Measurements from ENCODE around the gene PDE6A.
"Not testable (repeated sequence)": the region's sequence is repeated elsewhere in the genome, so short reads cannot be mapped to it uniquely, and the experiment has no call there.

PDE6A gene

DNA sequence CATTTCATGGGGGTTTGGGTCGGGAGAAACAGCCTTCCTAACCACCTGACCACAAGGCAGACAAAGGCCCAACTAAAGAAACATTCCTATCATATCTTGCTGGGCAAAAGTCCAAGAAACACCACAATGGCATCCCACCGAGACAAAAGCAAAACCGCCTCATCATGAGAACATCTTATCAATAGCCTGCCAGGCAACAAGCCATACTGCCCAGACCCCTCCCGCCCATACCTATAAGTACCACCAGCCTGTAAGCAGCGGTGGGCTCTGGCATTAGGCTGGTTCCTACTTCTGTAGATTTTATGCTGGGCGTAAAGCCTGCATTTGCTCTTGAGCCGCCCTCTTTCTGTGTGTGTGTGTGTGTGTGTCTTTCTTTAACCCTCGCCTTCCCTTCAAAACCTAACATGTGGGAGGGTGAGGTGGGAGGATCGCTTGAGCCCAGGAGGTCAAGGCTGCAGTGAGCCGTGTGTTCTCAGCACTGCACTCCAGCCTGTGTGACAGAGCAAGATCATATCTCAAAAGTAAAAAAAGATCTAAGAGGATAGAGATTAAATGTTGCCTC is 56.9 kb downstream of the PDE6A start:
- no peak for DNase-seq (ENCODE audit: low read depth)
- H3K4me3 ChIP-seq (ENCODE audit: low read depth, low read length): no peak overlapping the region
- TF ChIP-seq, protein P1, sequence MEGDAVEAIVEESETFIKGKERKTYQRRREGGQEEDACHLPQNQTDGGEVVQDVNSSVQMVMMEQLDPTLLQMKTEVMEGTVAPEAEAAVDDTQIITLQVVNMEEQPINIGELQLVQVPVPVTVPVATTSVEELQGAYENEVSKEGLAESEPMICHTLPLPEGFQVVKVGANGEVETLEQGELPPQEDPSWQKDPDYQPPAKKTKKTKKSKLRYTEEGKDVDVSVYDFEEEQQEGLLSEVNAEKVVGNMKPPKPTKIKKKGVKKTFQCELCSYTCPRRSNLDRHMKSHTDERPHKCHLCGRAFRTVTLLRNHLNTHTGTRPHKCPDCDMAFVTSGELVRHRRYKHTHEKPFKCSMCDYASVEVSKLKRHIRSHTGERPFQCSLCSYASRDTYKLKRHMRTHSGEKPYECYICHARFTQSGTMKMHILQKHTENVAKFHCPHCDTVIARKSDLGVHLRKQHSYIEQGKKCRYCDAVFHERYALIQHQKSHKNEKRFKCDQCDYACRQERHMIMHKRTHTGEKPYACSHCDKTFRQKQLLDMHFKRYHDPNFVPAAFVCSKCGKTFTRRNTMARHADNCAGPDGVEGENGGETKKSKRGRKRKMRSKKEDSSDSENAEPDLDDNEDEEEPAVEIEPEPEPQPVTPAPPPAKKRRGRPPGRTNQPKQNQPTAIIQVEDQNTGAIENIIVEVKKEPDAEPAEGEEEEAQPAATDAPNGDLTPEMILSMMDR (IDR thresholded peaks at IDR 0.05; ENCODE audit: insufficient read depth, low read depth, low read length, missing control alignments): no peak

DNA sequence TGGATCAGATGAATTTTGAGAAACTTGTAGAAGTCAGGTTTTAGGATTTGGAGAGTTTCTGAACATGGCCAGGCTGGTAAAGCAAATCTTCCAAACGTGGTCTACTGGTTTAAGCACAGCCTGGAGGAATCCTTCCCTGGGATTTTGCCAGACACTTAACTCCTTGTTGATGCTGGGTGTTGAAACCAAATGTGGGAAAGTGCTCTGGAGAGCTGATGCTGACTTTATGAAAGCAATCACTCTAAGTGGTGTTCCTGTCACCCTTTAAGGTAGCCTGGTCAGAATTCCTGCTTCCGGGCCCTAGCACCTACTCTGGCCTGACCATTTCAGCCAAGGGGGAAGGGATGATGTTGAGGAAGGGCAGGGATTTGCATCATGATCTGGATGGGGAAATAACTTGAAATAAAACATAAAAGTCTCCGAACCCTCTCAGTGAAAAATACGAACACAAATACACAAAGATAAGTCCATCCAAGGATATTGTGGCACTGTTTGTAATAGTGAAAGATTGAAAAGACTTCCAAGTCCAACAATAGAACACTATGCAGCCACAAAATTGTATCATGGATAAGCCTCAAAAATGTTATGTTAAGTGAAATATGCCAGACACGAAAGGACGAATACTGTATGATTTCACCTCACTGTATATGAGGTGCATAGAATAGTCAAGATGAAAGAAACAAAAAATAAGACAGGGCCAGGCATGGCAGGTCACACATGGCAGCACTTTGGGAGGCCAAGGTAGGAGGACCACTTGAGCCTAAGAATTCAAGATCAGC is 57.7 kb downstream of the PDE6A start:
- H3K4me3 ChIP-seq (ENCODE audit: low read depth, low read length): no peak overlapping the region
- DNase-seq (ENCODE audit: low read depth): no peak
- TF ChIP-seq, protein P1 (IDR thresholded peaks at IDR 0.05; ENCODE audit: insufficient read depth, low read depth, low read length, missing control alignments): no peak

DNA sequence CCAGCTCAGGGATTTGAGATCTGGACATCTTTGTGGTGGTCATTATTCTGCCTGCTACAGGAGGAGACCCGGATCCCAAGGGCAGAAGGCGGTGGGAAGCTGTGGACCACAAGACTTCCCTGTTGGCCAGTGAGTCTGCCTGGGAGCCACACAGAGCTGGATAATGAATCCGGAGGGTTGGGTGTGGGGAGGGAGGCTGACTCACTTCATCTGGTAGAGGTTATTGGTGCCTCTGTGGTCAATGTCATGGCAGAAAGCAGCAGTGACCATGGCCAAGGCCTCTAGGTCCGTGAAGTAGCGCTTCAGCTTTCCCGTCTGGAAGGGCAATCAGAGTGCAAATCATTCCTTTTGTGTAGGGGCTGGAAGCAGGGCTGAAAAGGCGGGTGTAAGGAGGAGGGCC is 58.5 kb downstream of the PDE6A start:
- no peak for DNase-seq (ENCODE audit: low read depth)
- no peak overlapping the region for H3K4me3 ChIP-seq (ENCODE audit: low read depth, low read length)
- TF ChIP-seq, protein P1 (IDR thresholded peaks at IDR 0.05; ENCODE audit: insufficient read depth, low read depth, low read length, missing control alignments): no peak

DNA sequence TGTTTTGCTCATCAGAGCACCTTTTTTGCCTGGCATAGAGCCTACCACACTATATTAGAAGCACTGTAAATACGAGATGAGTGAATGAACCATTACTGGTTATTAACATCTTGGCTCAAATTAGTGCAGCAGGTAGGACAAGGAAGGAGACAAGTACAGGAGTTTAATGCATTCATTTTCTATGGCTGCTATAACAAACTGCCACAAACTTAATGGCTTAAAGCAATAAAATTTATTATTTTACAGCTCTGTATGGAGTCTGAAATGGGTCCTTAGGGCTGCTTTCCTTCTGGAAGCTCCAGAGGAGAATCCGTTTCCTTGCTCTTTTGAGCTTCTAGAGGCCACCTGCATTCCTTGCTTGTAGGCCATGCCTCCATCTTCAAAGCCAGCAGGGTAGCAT is 59.1 kb downstream of the PDE6A start:
- DNase-seq (ENCODE audit: low read depth): no peak
- H3K4me3 ChIP-seq (ENCODE audit: low read depth, low read length): no peak overlapping the region
- TF ChIP-seq, protein P1 (IDR thresholded peaks at IDR 0.05; ENCODE audit: insufficient read depth, low read depth, low read length, missing control alignments): no peak

DNA sequence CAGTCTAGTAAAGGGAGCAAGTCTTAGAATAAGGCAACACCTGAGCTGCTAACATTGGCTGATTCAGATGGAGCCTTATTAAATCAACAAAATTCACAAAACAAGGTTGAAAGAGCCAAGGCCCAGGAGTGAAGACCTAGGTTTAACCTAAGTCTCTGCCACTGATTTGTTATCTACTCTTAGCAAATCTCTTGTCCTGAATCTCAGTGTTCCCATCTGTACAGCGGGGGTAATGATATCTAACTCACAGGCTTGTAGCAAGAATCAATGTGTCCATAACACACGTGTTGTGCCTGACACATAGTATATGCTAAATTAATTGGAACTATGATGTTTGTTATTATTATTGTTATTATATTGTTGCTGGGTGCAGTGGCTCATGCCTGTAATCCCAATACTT is 61.0 kb downstream of the PDE6A start:
- no peak overlapping the region for H3K4me3 ChIP-seq (ENCODE audit: low read depth, low read length)
- no peak for DNase-seq (ENCODE audit: low read depth)
- TF ChIP-seq, protein P1 (IDR thresholded peaks at IDR 0.05; ENCODE audit: insufficient read depth, low read depth, low read length, missing control alignments): no peak

DNA sequence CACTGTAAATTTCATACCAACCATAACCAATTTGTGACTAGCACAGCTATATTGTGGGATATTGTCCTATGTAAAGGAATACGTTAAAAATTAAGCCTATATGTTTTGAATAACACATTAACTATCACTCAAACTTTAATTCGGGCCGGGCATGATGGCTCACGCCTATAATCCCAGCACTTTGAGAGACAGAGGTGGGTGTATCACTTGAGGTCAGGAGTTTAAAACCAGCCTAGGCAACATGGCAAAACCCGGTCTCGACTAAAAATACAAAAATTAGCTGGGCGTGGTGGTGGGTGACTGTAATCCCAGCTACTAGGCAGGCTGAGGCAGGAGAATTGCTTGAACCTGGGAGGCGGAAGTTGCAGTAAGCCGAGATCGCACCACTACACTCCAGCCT is 62.0 kb downstream of the PDE6A start:
- not testable (repeated sequence) for DNase-seq (ENCODE audit: low read depth); H3K4me3 ChIP-seq (ENCODE audit: low read depth, low read length)

DNA sequence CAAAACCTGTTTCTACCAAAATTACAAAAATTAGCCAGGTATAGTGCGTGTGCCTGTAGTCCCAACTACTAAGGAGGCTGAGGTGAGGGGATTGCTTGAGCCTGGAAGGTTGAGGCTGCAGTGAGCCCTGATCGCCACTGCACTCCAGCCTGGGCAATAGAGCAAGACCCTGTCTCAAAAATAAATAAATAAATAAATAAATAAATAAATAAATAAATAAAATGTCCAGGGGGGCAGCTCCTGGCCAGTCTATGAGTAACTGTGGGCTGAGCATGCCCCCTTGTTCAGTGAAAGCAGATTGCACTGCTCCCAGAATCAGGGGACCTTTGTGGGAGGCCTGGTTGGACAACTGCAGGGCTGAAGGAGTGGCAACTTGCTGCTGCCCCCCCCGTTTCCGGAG is 62.7 kb downstream of the PDE6A start:
- DNase-seq (ENCODE audit: low read depth): no peak
- TF ChIP-seq, protein P1 (IDR thresholded peaks at IDR 0.05; ENCODE audit: insufficient read depth, low read depth, low read length, missing control alignments): no peak
- H3K4me3 ChIP-seq (ENCODE audit: low read depth, low read length): no peak overlapping the region
